Suprapubic skin (tissue), 4 donors: ENCODE results near the gene LACRT. TPM values are rescaled to one million over a fixed set of nuclear protein-coding genes. Genes with fewer than 3 reads are reported as not detected.

Experiments
- DNase-seq, 2 donors: peaks; one replicate each; pipeline ENCODE4 v3.0.0-alpha.2; 2019; ENCODE audit warnings: low spot score in 2 of 2
- H3K27ac ChIP-seq: fragments of 200-600 bp; sonication (generic); one replicate; pipeline ENCODE4 v1.5.1; 2019
- H3K27me3 ChIP-seq: fragments of 200-600 bp; sonication (generic); one replicate; pipeline ENCODE4 v1.5.1; 2019
- H3K36me3 ChIP-seq: fragments of 200-600 bp; sonication (generic); one replicate; pipeline ENCODE4 v1.5.1; 2019
- H3K4me1 ChIP-seq: fragments of 200-600 bp; sonication (generic); one replicate; pipeline ENCODE4 v1.5.1; 2019
- H3K4me3 ChIP-seq: fragments of 200-600 bp; sonication (generic); one replicate; pipeline ENCODE4 v1.5.1; 2019; ENCODE audit warnings: mild to moderate bottlenecking
- H3K9me3 ChIP-seq: fragments of 200-600 bp; sonication (generic); one replicate; pipeline ENCODE4 v1.5.1; 2019
- EP300 ChIP-seq: sonication (generic); formaldehyde crosslinking; IDR thresholded peaks from one replicate; pipeline ENCODE4 v1.6.1; 2017; ENCODE audit warnings: antibody characterized with exemption
- POLR2A ChIP-seq, 2 donors: fragments of 450-650 bp; IDR thresholded peaks; one replicate each; pipeline ENCODE4 v1.6.1; 2017; ENCODE audit warnings: antibody characterized with exemption in 2 of 2, mild to moderate bottlenecking in 2 of 2, moderate library complexity in 2 of 2
- POLR2AphosphoS5 ChIP-seq, 3 donors: sonication (generic); formaldehyde crosslinking; IDR thresholded peaks; one replicate each; pipeline ENCODE4 v1.6.1; 2017; ENCODE audit warnings: antibody characterized with exemption in 3 of 3
- WGBS: methylation state at CpG from one replicate; pipeline ENCODE4 v1.1.5; 2018; 5-methylcytosine and 5-hydroxymethylcytosine counted together
- total RNA-seq, 4 donors: library from RNA; depleted of rRNA; stranded (reverse); fragments of >200 nt; gene quantifications; one replicate each; pipeline ENCODE4 v1.1.0, GENCODE V29; 2016
- TF ChIP-seq, protein P1 (sequence below), 2 donors: fragments of 200-600 bp in 1 of 2; fragments of 450-650 bp in 1 of 2; sonication (generic) in 1 of 2; IDR thresholded peaks; one replicate each; pipeline ENCODE4 v1.5.1; 2016 to 2019; ENCODE audit warnings: antibody characterized with exemption in 2 of 2, mild to moderate bottlenecking in 1 of 2, moderate library complexity in 1 of 2

Gene LACRT
- 1 to 10 TPM in 1 of 4 donors, not detected in 3; 1.5 TPM for total RNA-seq

- no peak within 1 kb of the TSS for H3K4me3 ChIP-seq
- H3K27ac ChIP-seq = no peak within 1 kb of the TSS
- H3K36me3 ChIP-seq = no peaks in the 10 kb centered on the region
- no peaks in the 10 kb centered on the region for H3K4me1 ChIP-seq
- no peaks in the 10 kb centered on the region for H3K9me3 ChIP-seq
- DNase-seq = peak in 1 of 2 donors; percentile 8
- no peak for TF ChIP-seq POLR2AphosphoS5 (IDR thresholded peaks at IDR 0.05)
- TF ChIP-seq POLR2A (IDR thresholded peaks at IDR 0.05) = no peak
- TF ChIP-seq EP300 = no peak
- TF ChIP-seq, protein P1, sequence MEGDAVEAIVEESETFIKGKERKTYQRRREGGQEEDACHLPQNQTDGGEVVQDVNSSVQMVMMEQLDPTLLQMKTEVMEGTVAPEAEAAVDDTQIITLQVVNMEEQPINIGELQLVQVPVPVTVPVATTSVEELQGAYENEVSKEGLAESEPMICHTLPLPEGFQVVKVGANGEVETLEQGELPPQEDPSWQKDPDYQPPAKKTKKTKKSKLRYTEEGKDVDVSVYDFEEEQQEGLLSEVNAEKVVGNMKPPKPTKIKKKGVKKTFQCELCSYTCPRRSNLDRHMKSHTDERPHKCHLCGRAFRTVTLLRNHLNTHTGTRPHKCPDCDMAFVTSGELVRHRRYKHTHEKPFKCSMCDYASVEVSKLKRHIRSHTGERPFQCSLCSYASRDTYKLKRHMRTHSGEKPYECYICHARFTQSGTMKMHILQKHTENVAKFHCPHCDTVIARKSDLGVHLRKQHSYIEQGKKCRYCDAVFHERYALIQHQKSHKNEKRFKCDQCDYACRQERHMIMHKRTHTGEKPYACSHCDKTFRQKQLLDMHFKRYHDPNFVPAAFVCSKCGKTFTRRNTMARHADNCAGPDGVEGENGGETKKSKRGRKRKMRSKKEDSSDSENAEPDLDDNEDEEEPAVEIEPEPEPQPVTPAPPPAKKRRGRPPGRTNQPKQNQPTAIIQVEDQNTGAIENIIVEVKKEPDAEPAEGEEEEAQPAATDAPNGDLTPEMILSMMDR (IDR thresholded peaks at IDR 0.05) = no peak
- WGBS = 74% methylated on average over 2 of the region's 2 CpGs
- H3K27me3 ChIP-seq = peaks cover 8% of the 10 kb centered on the region
Observed at GRCh38 chr12:54634795-54635194, at the start of gene LACRT. Gene LACRT, minus strand, starts transcription at chr12:54634895. Its CDS starts 54 bp downstream, at chr12:54634841.

GRCh38 chr12:54683398-54683797, 48.7 kb upstream of the LACRT start:
- 36% methylated on average over 2 of the region's 2 CpGs for WGBS
- Histone ChIP-seq H3K27ac (no peak overlapping the region), H3K27me3 (peaks cover 40% of the 10 kb centered on the region), H3K4me1 (no peaks in the 10 kb centered on the region), H3K9me3 (no peaks in the 10 kb centered on the region), H3K4me3 (no peak overlapping the region), H3K36me3 (no peaks in the 10 kb centered on the region)
- DNase-seq = no peak
- TF ChIP-seq, protein P1 (IDR thresholded peaks at IDR 0.05) = no peak
- no peak for TF ChIP-seq POLR2AphosphoS5 (IDR thresholded peaks at IDR 0.05)
- TF ChIP-seq POLR2A (IDR thresholded peaks at IDR 0.05) = no peak

DNA sequence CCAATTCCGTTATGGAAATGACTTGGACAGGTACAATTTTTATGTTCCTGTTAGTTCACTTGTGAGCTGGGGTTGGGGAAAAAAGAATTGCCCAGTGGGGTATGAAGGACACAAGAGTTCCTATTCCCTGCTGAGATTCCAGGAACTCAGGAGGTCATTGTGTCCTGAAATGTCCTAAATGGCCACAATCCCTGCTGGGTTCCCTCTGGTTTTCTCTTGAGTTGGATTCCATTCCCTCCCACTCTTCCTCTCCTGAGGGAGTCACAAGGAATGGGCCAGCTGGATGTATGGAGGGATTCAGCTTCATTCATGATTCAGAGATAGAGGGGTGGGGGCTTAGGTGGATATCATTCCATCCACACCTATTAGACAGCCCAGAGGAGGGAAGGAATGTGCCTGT, 48.0 kb upstream of the LACRT start:
- Histone ChIP-seq H3K27ac (no peak overlapping the region), H3K4me3 (no peak overlapping the region), H3K36me3 (no peaks in the 10 kb centered on the region), H3K9me3 (no peaks in the 10 kb centered on the region), H3K4me1 (no peaks in the 10 kb centered on the region), H3K27me3 (peaks cover 38% of the 10 kb centered on the region)
- WGBS = 32% methylated on average over 1 of the region's 1 CpG
- TF ChIP-seq POLR2AphosphoS5 (IDR thresholded peaks at IDR 0.05) (no peak), POLR2A (IDR thresholded peaks at IDR 0.05) (no peak), EP300 (no peak)
- TF ChIP-seq, protein P1 (IDR thresholded peaks at IDR 0.05) = no peak
- no peak for DNase-seq

DNA sequence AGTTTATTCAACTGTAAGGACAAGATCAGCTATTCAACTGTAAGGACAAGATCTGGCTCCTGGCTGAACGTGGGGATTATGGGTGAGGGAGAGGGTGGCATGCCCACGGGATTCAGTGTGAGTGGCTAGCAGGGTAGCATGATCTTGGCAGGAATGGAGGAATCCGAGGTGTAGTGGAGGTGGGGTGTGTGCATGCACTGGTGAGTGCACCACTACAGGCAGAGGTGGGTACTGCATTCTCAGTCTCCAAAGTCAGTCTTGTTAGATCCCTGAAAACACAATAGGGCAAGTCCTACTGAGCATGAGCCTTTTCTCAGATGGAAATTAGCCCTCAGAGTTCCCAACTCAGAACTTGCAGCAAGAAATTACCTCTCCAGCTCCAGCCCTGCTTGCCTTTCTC, 45.7 kb upstream of the LACRT start:
- H3K4me3 ChIP-seq = no peak overlapping the region
- WGBS = 53% methylated on average over 3 of the region's 3 CpGs
- no peak for TF ChIP-seq EP300
- no peak for TF ChIP-seq POLR2AphosphoS5 (IDR thresholded peaks at IDR 0.05)
- TF ChIP-seq, protein P1 (IDR thresholded peaks at IDR 0.05) = peak in 1 of 2 donors; percentile 43
- no peak for TF ChIP-seq POLR2A (IDR thresholded peaks at IDR 0.05)
- H3K9me3 ChIP-seq = no peaks in the 10 kb centered on the region
- DNase-seq = no peak
- H3K27me3 ChIP-seq = peaks cover 21% of the 10 kb centered on the region
- no peaks in the 10 kb centered on the region for H3K36me3 ChIP-seq
- H3K4me1 ChIP-seq = no peaks in the 10 kb centered on the region
- no peak overlapping the region for H3K27ac ChIP-seq

DNA sequence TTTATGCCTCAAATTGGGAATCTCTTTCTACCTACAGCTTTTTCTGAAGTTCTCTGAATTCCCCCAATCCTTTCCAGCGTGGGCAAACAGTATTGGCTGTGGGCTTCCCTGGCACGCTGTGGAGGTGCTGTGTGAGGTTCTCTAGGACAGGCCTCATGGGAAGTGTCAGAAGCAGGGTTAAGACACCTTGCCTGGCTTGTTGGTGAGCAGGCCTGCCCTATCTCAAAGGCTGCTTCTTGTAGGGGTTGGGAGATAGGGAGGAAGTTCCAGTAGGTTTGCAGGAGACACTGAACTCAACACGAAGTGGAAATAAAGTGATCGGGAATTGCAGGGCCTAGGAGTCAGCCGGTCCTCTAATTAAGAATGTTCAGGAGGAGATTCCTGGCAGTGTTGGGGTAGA, 43.4 kb upstream of the LACRT start:
- Histone ChIP-seq H3K4me1 (no peaks in the 10 kb centered on the region), H3K4me3 (no peak overlapping the region), H3K27me3 (peaks cover 10% of the 10 kb centered on the region), H3K9me3 (no peaks in the 10 kb centered on the region), H3K27ac (no peak overlapping the region), H3K36me3 (no peaks in the 10 kb centered on the region)
- no peak for DNase-seq
- 77% methylated on average over 5 of the region's 5 CpGs for WGBS
- TF ChIP-seq EP300 (no peak), POLR2AphosphoS5 (IDR thresholded peaks at IDR 0.05) (no peak)

DNA sequence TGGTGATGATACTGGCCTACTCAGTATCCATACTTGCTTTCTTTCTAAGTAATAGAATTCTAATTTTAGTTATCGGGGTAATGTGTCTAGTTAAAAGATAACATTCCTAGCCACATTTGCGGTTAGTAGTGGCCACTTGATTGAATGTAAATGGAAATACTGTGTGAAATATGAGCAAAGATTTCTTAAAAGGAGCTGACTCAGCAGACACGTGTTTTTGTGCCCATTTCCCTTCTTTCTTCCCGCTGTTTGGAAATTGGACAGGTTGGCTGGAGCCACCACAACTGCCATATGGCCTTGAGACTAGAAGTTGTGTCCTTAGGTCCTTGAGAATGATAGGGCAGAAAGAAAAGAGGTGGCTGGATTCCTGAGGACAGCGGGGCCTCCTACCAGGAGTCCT, 33.2 kb upstream of the LACRT start:
- DNase-seq = no peak
- 87% methylated on average over 5 of the region's 5 CpGs for WGBS

More for the DNA sequence above, 33.2 kb upstream of the LACRT start:
- Histone ChIP-seq H3K36me3 (no peaks in the 10 kb centered on the region), H3K4me1 (no peaks in the 10 kb centered on the region), H3K9me3 (no peaks in the 10 kb centered on the region), H3K27ac (no peak overlapping the region), H3K4me3 (no peak overlapping the region), H3K27me3 (no peaks in the 10 kb centered on the region)
- TF ChIP-seq POLR2AphosphoS5 (IDR thresholded peaks at IDR 0.05) = no peak
- TF ChIP-seq, protein P1 (IDR thresholded peaks at IDR 0.05) = no peak
- TF ChIP-seq EP300 = no peak
- no peak for TF ChIP-seq POLR2A (IDR thresholded peaks at IDR 0.05)
